ENCODE data around the gene DVL1.

GRCh38 chr1:1342061-1342562 is 7.1 kb downstream of the DVL1 start:
- TF ChIP-seq POLR3A (IDR thresholded peaks at IDR 0.05; ENCODE audit: borderline replicate concordance, extremely low read depth, insufficient read depth, insufficient read length) = no peak
- TF ChIP-seq POLR2A (conservative IDR thresholded peaks at IDR 0.05) = no peak
